IPS-18c (cell line): Measurements from ENCODE around the gene SMCO4.
"Not testable (repeated sequence)": the region's sequence is repeated elsewhere in the genome, so short reads cannot be mapped to it uniquely, and the experiment has no call there.

ENCODE experiments used
- H3K4me3 ChIP-seq: 2 replicates; pipeline ENCODE4 v1.7.0; 2013; ENCODE audit warnings: low read depth, mild to moderate bottlenecking, low read length, moderate library complexity; ENCODE audit not compliant: insufficient read depth
- H3K9me3 ChIP-seq: one replicate; pipeline ENCODE4 v1.6.1; 2013; ENCODE audit warnings: mild to moderate bottlenecking, low read length, moderate library complexity; ENCODE audit not compliant: control insufficient read depth, insufficient read depth

The SMCO4 gene

DNA sequence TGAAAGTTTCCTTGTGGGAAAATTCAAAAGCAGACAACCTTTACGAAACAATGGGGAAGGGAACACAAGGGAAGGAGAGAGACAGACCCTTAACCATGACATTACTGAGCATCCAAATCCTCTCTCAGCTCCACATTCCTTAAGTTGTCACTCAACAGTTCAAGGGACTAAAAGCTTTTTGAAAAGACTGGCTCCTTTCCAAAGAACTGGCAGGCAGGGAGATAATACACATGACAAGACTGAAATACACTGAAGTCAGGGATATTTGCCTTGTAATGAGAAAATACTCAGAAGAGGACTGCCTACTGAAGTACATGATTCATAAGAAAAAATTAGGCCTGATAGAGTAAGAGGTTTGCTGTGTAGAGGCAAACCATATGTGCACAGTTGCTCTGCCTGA lies 69.1 kb downstream of the SMCO4 start:
- Histone ChIP-seq H3K4me3 (no peak overlapping the region), H3K9me3 (no peaks in the 10 kb centered on the region)

DNA sequence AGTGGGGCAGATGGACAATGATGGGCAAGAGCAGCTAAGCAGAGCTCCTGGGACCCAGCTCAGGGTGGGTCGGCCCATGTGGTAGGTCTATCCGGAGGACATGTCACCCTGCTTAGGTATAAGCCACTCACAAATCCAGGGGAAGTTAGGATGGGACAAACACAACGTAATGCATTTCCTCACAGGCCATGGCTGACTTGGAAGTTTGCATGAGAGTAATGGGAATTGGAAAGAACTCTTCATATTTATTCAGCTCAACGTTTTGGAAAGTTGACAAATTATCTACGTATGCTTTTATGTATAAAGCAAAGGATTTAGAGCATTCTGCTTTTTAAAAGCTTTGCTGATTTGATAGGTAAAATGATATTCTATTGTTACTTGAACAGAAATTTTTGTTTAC lies 74.9 kb downstream of the SMCO4 start:
- Histone ChIP-seq H3K9me3 (no peaks in the 10 kb centered on the region), H3K4me3 (no peak overlapping the region)

DNA sequence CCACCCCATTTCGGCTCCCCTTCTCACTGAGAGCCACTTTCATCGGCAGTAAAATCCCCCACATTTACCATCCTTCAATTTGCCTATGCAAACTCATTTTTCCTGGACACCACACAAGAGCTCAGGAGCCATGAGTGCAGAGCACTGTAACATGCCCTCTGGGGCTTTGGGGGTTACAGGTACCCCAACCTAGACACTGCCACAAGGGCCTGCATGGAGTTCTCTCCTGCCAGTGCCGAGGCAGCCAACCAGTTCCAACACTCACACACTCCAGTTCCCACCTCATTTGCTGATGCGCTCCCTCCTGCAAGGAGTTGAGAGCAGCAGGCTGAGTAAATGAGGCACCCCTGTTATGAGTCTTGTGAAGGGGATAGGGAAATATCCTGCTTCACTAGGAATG lies 76.1 kb downstream of the SMCO4 start:
- H3K9me3 ChIP-seq = no peaks in the 10 kb centered on the region
- H3K4me3 ChIP-seq = no peak overlapping the region

DNA sequence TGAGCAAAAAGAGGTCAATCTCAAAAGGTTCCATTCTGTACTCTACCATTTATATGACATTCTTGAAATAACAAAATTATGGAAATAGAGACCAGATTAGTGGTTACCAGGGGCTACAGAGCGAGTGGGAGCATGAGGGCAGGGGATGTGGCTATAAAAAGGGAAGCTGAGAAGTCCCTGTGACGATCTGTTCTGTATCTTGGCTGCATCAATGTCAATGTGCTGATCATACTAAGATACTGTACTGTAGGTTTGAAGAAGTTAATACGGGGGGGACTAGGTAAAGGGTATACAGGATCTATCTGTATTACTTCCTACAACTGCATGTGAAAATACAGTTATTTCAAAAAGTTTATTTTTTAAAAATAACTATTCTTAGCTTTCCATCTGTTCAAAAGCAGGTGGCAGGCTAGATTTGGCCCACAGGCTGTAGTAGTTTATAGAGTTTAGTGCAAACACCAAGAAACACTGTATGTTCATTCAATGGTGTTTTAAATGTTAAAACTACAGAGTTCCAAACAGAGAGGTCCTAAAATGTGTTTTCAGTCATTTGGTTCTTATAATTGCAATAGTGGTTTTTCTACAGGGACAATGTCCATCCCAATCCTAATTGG lies 78.2 kb downstream of the SMCO4 start:
- Histone ChIP-seq H3K4me3 (no peak overlapping the region), H3K9me3 (no peaks in the 10 kb centered on the region)

DNA sequence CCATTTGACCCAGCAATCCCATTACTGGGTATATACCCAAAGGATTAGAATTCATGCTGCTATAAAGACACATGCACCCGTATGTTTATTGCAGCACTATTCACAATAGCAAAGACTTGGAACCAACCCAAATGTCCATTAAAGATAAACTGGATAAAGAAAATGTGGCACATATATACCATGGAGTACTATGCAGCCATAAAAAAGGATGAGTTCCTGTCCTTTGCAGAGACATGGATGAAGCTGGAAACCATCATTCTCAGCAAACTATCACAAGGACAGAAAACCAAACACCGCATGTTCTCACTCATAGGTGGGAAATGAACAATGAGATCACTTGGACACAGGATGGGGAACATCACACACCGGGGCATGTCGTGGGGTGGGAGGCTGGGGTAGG lies 79.5 kb downstream of the SMCO4 start:
- not testable (repeated sequence) for H3K9me3 ChIP-seq, H3K4me3 ChIP-seq

DNA sequence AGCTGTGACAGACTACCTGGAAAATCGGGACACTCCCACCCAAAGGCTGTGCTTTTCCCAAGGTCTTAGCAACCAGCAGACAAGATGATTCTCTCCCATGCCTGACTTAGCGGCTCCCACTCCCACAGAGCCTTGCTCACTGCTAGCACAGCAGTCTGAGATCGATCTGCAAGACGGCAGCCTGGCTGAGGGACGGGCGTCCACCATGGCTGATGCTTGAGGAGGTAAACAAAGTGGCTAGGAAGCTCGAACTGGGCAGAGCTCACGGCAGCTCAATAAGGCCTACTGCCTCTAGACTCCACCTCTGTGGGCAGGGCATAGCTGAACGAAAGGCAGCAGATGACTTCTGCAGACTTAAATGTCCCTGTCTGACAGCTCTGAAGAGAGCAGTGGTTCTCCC lies 84.9 kb downstream of the SMCO4 start:
- Histone ChIP-seq H3K4me3 (no peak overlapping the region), H3K9me3 (no peaks in the 10 kb centered on the region)

DNA sequence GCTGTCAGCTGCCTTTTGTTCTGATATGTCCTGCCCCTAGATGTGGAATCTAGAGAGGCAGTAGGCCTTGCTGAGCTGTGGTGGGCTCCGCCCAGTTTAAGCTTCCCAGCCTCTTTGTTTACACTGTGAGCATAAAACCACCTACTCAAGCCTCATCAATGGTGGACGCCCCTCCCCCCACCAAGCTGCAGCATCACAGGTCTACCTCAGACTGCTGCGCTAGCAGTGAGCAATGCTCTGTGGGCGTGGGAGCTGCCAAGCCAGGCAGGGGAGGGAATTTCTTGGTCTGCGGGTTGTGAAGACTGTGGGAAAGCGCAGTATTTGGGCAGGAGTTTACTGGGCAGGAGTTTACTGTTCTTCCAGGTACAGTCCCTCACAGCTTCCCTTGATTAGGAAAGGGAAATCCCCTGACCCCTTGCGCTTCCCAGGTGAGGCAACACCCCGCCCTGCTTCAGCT lies 98.5 kb downstream of the SMCO4 start:
- H3K9me3 ChIP-seq = peaks cover 2% of the 10 kb centered on the region
- 0 out of 2 replicates have a peak overlapping the region, but pooled peaks have one; percentile 31 for H3K4me3 ChIP-seq

DNA sequence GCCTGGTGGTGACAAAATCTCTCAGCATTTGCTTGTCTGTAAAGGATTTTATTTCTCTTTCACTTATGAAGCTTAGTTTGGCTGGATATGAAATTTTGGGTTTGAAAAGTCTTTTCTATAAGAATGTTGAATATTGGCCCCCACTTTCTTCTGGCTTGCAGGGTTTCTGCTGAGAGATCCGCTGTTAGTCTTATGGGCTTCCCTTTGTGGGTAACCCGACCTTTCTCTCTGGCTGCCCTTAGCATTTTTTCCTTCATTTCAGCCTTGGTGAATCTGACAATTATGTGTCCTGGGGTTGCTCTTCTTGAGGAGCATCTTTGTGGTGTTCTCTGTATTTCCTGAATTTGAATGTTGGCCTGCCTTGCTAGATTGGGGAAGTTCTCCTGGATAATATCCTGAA lies 100.0 kb downstream of the SMCO4 start:
- not testable (repeated sequence) for H3K4me3 ChIP-seq, H3K9me3 ChIP-seq

DNA sequence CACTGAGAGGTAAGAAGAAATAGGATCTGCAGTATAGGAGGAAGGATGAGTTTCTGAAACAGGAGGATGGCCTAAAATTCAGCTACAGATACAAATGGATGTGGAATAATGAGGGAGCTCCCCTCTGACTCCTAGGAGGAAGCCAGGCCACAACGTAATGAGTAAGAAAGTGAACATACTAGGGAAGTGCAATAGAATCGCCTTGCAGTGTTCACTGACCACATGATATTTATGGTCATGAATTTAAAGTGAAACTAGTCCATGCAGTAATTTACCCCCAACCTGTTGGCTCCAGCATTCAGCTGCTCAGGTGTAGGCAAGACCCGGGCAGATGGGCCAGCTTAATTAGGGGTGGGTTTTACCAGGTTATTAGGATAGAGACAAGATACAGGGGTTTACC lies 110.9 kb downstream of the SMCO4 start:
- no peaks in the 10 kb centered on the region for H3K9me3 ChIP-seq
- no peak overlapping the region for H3K4me3 ChIP-seq
